Neural progenitor cell (in vitro differentiated cells): ENCODE measurements around the gene ALDH2.

Experiments
- CTCF ChIP-seq: fragments of 200-600 bp; sonication (generic); IDR thresholded peaks from 2 replicates; pipeline ENCODE4 v1.5.1; 2017; ENCODE audit warnings: antibody characterized with exemption, mild to moderate bottlenecking
- EZH2 ChIP-seq: fragments of 200-600 bp; sonication (generic); IDR thresholded peaks from 2 replicates; pipeline ENCODE4 v1.6.1; 2017; ENCODE audit warnings: antibody characterized with exemption, mild to moderate bottlenecking, moderate library complexity
- EZH2phosphoT487 ChIP-seq: fragments of 200-600 bp; sonication (generic); IDR thresholded peaks from 2 replicates; pipeline ENCODE4 v1.6.1; 2017; ENCODE audit warnings: antibody characterized with exemption

- TF ChIP-seq CTCF (no peak), EZH2phosphoT487 (no peak), EZH2 (no peak)
Observed at GRCh38 chr12:111838353-111838752, 71.6 kb downstream of the ALDH2 start.
